ENCODE results near the gene PPP1R16B. TPM values are rescaled to one million over a fixed set of nuclear protein-coding genes. Genes with fewer than 3 reads are reported as not detected.

Gene PPP1R16B
- total RNA-seq, 2 donors from 2014 or later, result 7.3 to 8.9 TPM

GRCh38 chr20:38872036-38872435, 66.5 kb downstream of the PPP1R16B start:
- no peak overlapping the region for H3K4me3 ChIP-seq
- no peaks in the 10 kb centered on the region for H3K4me1 ChIP-seq (ENCODE audit: control insufficient read depth in 1 of 2, low read depth in 2 of 2)
- no peak for DNase-seq (ENCODE audit: low spot score)
- no peaks in the 10 kb centered on the region for H3K27me3 ChIP-seq (replicated peaks; ENCODE audit: insufficient read depth)
- no peak for ATAC-seq (ENCODE audit: insufficient number of reproducible peaks, low FRiP score, low read depth)
- H3K9me3 ChIP-seq, result no peaks in the 10 kb centered on the region
- H3K36me3 ChIP-seq, result no peaks in the 10 kb centered on the region
- no peak for TF ChIP-seq CTCF (IDR thresholded peaks at IDR 0.05)
- H3K27ac ChIP-seq, result no peak overlapping the region

GRCh38 chr20:38872491-38873049, 67.1 kb downstream of the PPP1R16B start:
- ATAC-seq (ENCODE audit: insufficient number of reproducible peaks, low FRiP score, low read depth) (no peak), DNase-seq (ENCODE audit: low spot score) (no peak)
- H3K4me3 ChIP-seq, result no peak overlapping the region
- H3K27ac ChIP-seq, result no peak overlapping the region
- H3K27me3 ChIP-seq (replicated peaks; ENCODE audit: insufficient read depth), result no peaks in the 10 kb centered on the region
- H3K36me3 ChIP-seq, result no peaks in the 10 kb centered on the region
- TF ChIP-seq CTCF (IDR thresholded peaks at IDR 0.05), result no peak
- H3K4me1 ChIP-seq (ENCODE audit: control insufficient read depth in 1 of 2, low read depth in 2 of 2), result no peaks in the 10 kb centered on the region
- no peaks in the 10 kb centered on the region for H3K9me3 ChIP-seq

- ATAC-seq (ENCODE audit: insufficient number of reproducible peaks, low FRiP score, low read depth), result no peak
- H3K9me3 ChIP-seq, result no peaks in the 10 kb centered on the region
- no peaks in the 10 kb centered on the region for H3K36me3 ChIP-seq
- no peak for TF ChIP-seq CTCF (IDR thresholded peaks at IDR 0.05)
- H3K4me3 ChIP-seq, result no peak overlapping the region
- no peak overlapping the region for H3K27ac ChIP-seq
- no peak for DNase-seq (ENCODE audit: low spot score)
- H3K27me3 ChIP-seq (replicated peaks; ENCODE audit: insufficient read depth), result no peaks in the 10 kb centered on the region
- no peaks in the 10 kb centered on the region for H3K4me1 ChIP-seq (ENCODE audit: control insufficient read depth in 1 of 2, low read depth in 2 of 2)
Observed at GRCh38 chr20:38873050-38873581, 67.6 kb downstream of the PPP1R16B start.

GRCh38 chr20:38874460-38875174, 69.1 kb downstream of the PPP1R16B start:
- Histone ChIP-seq H3K27ac (no peak overlapping the region), H3K27me3 (replicated peaks; ENCODE audit: insufficient read depth) (no peaks in the 10 kb centered on the region), H3K36me3 (no peaks in the 10 kb centered on the region), H3K4me3 (no peak overlapping the region), H3K9me3 (no peaks in the 10 kb centered on the region), H3K4me1 (ENCODE audit: control insufficient read depth in 1 of 2, low read depth in 2 of 2) (no peaks in the 10 kb centered on the region)
- no peak for ATAC-seq (ENCODE audit: insufficient number of reproducible peaks, low FRiP score, low read depth)
- no peak for TF ChIP-seq CTCF (IDR thresholded peaks at IDR 0.05)
- DNase-seq (ENCODE audit: low spot score), result no peak

GRCh38 chr20:38875175-38875993, 69.9 kb downstream of the PPP1R16B start:
- Histone ChIP-seq H3K9me3 (no peaks in the 10 kb centered on the region), H3K4me3 (no peak overlapping the region), H3K36me3 (no peaks in the 10 kb centered on the region), H3K27ac (no peak overlapping the region), H3K4me1 (ENCODE audit: control insufficient read depth in 1 of 2, low read depth in 2 of 2) (no peaks in the 10 kb centered on the region), H3K27me3 (replicated peaks; ENCODE audit: insufficient read depth) (no peaks in the 10 kb centered on the region)
- ATAC-seq (ENCODE audit: insufficient number of reproducible peaks, low FRiP score, low read depth), result no peak
- no peak for TF ChIP-seq CTCF (IDR thresholded peaks at IDR 0.05)
- DNase-seq (ENCODE audit: low spot score), result no peak

Data from thoracic aorta (tissue), 2 donors.